ENCODE data around the gene CST6. TPM values are rescaled to one million over a fixed set of nuclear protein-coding genes. Genes with fewer than 3 reads are reported as not detected.

Gene CST6
- total RNA-seq, 4 donors from 2014 or later = 7.1 to 53.1 (median 30.6) TPM

GRCh38 chr11:65987336-65987735, 24.5 kb upstream of the CST6 start:
- Histone ChIP-seq H3K4me1 (no peaks in the 10 kb centered on the region), H3K4me3 (replicated peaks in 1 of 3) (no peak overlapping the region), H3K27me3 (no peaks in the 10 kb centered on the region), H3K36me3 (no peaks in the 10 kb centered on the region), H3K9me3 (no peaks in the 10 kb centered on the region), H3K27ac (no peak overlapping the region)
- intact Hi-C loops (cut with DNase I) = loop anchor here (10.0 kb wide), 1 partner anchor 273 kb away; the partner anchor contains the start of gene KAT5
- 80 to 81% methylated on average over 9 of the region's 9 CpGs for WGBS, 2 donors
- TF ChIP-seq CTCF (IDR thresholded peaks at IDR 0.05) = no peak
- TF ChIP-seq POLR2A (IDR thresholded peaks at IDR 0.05) = no peak
- no peak for DNase-seq

- 21 to 26% methylated on average over 10 of the region's 10 CpGs for WGBS, 2 donors
- Histone ChIP-seq H3K27ac (no peak overlapping the region), H3K36me3 (no peaks in the 10 kb centered on the region), H3K9me3 (no peaks in the 10 kb centered on the region), H3K4me3 (replicated peaks in 1 of 3) (no peak overlapping the region), H3K4me1 (no peaks in the 10 kb centered on the region), H3K27me3 (no peaks in the 10 kb centered on the region)
- intact Hi-C loops (cut with DNase I) = loop anchor here (2.0 to 10.0 kb wide), 2 partner anchors 102 to 274 kb away; partner anchors contain the start of gene KAT5
- DNase-seq = peak; percentile 92 to 93
- TF ChIP-seq POLR2A (IDR thresholded peaks at IDR 0.05) = no peak
- peak; percentile 72 to 100 (median 96) for TF ChIP-seq CTCF (IDR thresholded peaks at IDR 0.05)
Observed at GRCh38 chr11:65988791-65989592, 22.8 kb upstream of the CST6 start.

GRCh38 chr11:65992056-65992455, 19.8 kb upstream of the CST6 start:
- intact Hi-C loops (cut with DNase I) = no loop called here
- DNase-seq = no peak
- WGBS, 2 donors = 83 to 84% methylated on average over 5 of the region's 5 CpGs
- H3K9me3 ChIP-seq = no peaks in the 10 kb centered on the region
- no peak overlapping the region for H3K27ac ChIP-seq
- no peaks in the 10 kb centered on the region for H3K4me1 ChIP-seq
- H3K36me3 ChIP-seq = peaks cover 1 to 3% of the 10 kb centered on the region in 2 donors
- no peaks in the 10 kb centered on the region for H3K27me3 ChIP-seq
- no peak for TF ChIP-seq POLR2A (IDR thresholded peaks at IDR 0.05)
- TF ChIP-seq CTCF (IDR thresholded peaks at IDR 0.05) = no peak
- H3K4me3 ChIP-seq (replicated peaks in 1 of 3) = no peak overlapping the region

- Histone ChIP-seq H3K9me3 (no peaks in the 10 kb centered on the region), H3K4me1 (peaks cover 4 to 8% of the 10 kb centered on the region in 2 donors), H3K4me3 (replicated peaks in 1 of 3) (no peak overlapping the region), H3K27ac (no peak overlapping the region), H3K36me3 (peaks cover 32 to 37% of the 10 kb centered on the region in 2 donors), H3K27me3 (no peaks in the 10 kb centered on the region)
- no peak for DNase-seq
- WGBS, 2 donors = 91% methylated on average over 2 of the region's 2 CpGs
- no peak for TF ChIP-seq CTCF (IDR thresholded peaks at IDR 0.05)
- TF ChIP-seq POLR2A (IDR thresholded peaks at IDR 0.05) = no peak
- intact Hi-C loops (cut with DNase I) = no loop called here
Observed at GRCh38 chr11:65997286-65997685, 14.5 kb upstream of the CST6 start.

All from thyroid gland (tissue), 4 donors.